ENCODE measurements around the gene PLEKHA5.
"Not testable (repeated sequence)": the region's sequence is repeated elsewhere in the genome, so short reads cannot be mapped to it uniquely, and the experiment has no call there.

The PLEKHA5 gene

DNA sequence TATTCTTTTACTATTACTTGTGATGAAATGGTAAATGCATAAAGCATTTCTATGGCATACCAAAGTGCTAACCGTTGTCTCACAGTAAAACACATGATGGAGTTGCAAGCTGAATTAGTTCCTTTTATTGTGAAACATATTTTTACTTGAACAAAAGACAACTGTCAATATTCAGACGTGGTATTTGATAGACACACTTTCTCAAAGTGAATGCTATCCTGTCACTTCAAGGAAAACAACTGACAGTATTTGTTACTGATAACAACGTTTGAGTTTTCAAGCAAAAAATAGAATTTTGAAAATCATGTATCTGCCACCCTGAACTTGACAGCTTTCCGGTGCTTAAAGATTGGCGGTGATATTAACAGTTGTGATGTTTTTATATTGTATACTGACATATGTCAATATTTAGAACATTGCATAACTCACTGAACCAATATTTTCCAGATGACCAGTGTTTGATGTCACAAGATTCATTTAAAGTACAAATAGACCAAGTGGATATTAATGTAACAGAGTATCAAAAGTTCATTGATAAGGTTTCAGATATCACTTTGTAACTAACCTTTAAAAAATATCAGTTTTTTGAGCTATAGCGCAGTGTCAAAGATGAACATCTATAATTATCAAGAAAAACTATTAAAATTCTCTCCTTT is 156.4 kb downstream of the PLEKHA5 start:
- DNase-seq = no peak

DNA sequence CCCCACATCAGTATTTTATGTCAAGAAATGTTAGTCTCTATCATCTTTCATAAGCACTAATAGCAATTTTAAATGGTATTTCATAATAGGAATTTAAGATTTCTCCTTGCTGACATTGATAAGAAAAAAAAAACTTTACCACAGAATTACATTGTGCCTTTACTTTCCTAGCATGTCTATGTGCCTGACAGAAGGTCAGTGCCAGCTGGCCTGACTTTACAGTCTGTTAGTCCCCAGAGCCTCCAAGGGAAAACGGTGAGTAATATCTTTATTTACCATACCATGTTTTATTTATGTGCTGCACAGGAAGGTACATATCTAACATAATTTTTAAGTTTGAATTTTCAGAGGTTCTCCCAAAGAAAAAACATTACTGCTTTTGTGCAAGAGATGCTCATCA is 157.8 kb downstream of the PLEKHA5 start:
- DNase-seq = no peak

DNA sequence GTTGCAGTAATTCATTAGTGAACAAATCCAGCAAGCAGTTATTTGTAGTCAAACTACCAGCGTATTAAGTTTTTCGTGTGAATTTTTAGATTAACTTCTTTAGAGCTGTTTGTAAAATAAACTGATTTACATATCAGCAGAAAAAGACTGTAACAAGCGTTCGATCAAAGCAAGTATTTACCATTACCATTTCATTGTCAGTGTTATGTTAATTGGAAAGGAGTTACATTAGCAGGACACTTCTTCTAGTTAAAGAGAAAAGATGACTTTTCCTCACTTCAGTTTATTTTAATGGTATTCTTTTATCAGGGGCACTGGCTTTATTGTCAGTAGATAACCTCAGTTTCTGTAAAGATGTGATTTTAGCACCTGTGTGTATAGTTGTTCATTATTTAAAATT is 158.6 kb downstream of the PLEKHA5 start:
- no peak for DNase-seq

- peak; percentile 8 to 45 for DNase-seq
These were observed 159.2 kb downstream of the PLEKHA5 start for GRCh38 chr12:19288603-19289244.

GRCh38 chr12:19298836-19299605 is 169.5 kb downstream of the PLEKHA5 start:
- no peak for DNase-seq

DNA sequence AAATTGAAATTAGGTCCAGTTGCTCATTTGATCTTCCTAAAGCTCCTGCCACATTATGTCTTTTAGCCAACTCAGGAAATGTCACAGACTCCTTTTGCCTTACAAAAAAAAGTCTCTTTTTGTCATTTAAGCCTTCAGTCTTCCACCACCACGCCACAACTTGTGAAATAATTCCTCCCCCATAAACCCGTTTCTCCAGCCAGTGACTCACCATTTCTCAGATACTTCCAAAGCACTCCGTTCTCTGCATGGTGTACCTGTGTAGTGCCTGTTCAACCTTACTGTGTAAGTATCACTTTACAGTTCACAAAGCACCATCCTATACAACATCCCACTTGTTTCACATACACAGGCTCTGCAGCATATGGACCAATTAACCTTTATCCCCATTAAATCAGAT is 170.2 kb downstream of the PLEKHA5 start:
- no peak for DNase-seq

DNA sequence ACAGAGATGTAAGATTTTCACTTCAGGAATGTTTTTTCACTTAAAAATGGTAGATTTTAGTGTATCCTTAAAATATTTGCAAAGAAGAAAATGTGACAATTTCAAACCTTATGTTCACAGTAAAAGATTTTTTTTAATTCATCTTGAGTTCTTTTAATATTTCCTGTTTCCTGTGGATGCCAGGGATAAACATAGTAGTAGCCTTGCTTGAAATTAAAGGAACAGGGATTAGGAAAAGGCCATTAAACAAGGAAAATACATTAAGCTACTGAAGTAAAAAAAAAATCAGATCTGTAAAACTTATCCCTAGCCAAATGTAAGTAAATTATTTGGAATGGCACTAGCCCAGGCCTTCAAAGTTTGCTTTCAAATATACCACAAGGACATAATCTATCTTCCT is 171.7 kb downstream of the PLEKHA5 start:
- DNase-seq = no peak

DNA sequence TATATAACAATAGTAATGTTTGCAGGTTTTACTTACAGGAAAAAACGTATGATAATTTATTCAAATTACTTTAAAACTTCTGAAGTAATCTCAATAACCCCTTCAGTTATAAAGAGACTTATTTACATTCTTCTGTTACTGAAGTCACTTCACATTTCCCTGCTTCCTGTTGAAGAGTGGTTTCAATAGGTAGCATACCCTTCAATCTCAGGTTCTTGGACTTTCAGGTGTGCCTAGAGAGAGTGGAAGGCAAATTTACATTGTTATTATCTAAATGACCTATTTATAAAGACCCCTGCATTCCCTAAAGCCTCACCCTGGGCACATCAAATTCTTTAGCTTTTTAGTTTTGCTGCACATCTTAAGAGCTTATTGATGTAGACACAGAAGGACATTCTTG is 172.2 kb downstream of the PLEKHA5 start:
- no peak for DNase-seq

- no peak for DNase-seq
These were observed 172.6 kb downstream of the PLEKHA5 start for GRCh38 chr12:19302100-19302640.

DNA sequence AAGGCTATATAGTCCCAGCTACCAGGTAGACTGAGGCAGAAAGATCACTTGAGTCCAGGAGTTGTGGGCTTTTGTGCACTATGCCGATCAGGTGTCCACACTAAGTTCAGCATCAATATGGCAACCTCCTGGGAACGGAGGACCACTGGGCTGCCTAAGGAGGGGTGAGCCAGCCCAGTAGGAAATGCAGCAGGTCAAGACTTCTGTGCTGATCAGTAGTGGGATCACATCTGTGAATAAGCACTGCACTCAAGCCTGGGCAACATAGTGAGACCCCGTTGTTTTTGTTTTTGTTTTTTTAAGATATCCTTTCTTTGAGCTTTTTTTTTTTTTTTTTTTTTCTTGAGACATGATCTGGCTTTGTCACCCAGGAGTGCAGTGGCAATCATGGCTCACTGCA is 174.0 kb downstream of the PLEKHA5 start:
- DNase-seq = no peak

DNA sequence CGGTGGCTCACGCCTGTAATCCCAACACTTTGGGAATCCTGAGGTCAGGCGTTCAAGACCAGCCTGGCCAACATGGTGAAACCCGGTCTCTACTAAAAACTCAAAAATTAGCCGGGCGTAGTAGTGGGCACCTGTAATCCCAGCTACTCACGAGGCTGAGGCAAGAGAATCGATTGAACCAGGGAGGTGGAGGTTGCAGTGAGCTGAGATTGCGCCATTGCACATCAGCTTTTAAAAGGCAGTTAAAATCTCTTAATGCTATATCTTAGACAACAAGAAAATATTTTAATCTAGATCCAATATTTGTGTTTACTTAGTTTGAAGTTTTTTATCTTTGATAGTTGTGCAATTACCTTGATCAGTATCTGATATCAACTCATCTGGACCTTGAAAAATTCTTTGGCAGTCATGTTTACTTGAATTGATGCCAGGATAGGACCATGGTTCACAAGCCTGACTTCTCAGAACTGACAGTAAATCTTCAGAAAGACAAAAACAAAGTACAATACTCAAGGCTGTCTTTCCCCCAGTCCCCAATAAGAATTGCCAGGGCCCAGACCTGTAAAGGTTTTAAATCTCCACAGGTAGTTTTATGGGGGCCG is 174.7 kb downstream of the PLEKHA5 start:
- no peak for DNase-seq

- DNase-seq = not testable (repeated sequence)
These were observed 176.1 kb downstream of the PLEKHA5 start for GRCh38 chr12:19305621-19306020.

GRCh38 chr12:19306366-19306765 is 176.8 kb downstream of the PLEKHA5 start:
- DNase-seq = no peak

GRCh38 chr12:19307451-19307850 is 177.9 kb downstream of the PLEKHA5 start:
- no peak for DNase-seq

DNA sequence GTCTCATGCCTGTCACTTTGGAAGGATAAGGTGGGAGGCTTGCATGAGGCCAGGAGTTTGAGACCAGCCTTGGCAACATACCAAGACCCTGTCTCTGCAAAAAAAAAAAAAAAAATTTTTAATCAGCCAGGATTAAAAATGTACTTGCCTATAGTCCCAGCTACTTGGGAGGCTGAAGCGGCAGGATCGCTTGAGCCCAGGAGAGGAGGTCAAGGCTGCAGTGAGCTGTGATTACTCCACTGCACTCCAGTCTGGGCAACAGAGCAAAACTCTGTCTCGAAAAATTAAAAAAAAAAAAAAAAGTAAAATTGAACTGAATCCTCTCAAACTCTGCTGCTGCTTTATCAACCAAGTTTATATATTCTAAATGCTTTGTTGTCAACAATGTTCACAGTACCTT is 181.6 kb downstream of the PLEKHA5 start:
- DNase-seq = no peak

DNA sequence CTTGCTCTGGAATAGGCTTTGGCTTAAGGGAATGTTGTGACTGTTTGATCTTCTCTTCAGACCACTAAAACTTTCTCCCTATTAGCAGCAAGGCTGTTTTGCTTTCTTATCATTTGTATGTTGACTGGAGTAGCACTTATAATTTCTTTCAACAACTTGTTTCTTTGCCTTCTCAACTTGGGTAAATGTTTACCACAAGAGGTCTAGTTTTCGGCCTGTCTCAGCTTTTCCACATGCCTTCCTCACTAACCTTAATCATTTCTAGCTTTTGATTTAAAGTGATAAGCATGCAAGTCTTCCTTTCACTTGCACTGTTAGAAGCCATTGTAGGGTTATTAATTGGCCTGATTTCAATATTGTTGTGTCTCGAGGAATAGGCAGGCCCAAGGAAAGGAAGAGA is 183.1 kb downstream of the PLEKHA5 start:
- no peak for DNase-seq

- no peak for DNase-seq
These were observed 186.9 kb downstream of the PLEKHA5 start for GRCh38 chr12:19316425-19316824.

DNA sequence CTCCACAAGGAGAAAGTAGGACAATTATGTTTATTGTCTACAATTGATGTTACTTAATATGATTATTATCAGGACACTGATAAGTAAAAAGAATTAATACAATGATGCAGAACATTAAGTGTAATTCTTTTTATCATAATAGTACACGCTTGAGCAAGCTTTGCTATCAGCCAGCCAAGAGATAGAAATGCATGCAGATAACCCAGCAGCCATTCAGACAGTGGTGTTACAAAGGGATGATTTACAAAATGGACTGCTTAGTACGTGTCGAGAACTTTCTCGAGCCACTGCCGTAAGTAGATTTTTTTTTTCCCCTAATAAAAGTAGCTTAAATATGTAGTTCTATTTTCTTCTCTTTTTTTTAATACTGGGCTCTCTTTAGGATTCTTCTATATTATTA is 192.8 kb downstream of the PLEKHA5 start:
- no peak for DNase-seq

GRCh38 chr12:19323805-19324204 is 194.3 kb downstream of the PLEKHA5 start:
- DNase-seq = no peak

DNA sequence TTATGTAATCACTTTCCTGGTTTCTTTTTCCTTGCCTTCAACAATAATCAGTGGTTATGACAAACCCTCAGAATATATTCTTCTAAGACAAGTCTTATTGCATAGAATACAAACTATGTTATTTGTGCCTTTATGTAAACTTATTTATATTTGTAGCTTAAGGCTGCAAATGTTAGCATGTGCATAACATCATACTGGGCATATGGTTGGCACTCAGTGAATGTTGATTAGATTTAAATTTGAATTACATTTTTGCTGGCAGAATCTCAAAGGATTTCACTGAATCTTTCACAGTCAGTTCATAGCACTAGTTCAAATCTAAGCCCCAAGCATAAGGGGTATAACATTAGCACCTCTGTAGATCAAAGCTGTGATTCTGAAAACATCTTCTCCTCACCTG is 196.6 kb downstream of the PLEKHA5 start:
- DNase-seq = no peak

DNA sequence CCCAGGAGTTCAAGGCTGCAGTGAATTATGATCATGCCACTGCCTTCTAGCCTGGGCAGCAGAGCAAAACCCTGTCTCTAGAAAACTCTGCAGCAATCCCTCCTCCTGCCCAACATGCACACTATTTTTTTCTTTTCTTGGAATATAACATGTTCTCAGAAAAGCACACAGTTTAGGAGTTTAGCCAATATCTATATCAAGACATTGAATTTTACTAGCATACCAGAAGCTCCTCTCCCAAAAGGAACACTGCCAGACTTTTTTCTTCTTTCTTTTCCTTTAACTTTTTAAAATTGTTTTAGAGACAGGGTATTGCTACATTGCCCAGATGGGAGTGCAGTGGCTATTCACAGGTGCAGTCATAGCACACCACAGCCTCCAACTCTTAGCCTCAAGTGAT is 202.7 kb downstream of the PLEKHA5 start:
- DNase-seq = no peak

DNA sequence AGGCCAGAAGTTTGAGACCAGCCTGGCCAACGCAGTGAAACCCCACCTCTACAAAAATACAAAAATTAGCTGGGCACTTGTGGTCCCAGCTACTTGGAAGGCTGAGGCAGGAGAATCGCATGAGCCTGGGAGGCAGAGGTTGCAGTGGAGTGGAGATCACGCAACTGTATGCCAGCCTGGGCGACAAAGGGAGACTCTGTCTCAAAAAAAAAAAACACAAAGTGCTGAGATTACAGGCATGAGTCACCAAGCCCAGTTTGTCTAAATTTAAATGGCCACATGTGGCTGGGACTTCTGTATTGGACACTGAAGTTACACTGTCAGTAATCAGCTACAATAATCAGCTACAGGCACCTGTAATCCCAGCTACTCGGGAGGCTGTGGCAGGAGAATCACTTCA is 208.9 kb downstream of the PLEKHA5 start:
- DNase-seq = no peak

DNA sequence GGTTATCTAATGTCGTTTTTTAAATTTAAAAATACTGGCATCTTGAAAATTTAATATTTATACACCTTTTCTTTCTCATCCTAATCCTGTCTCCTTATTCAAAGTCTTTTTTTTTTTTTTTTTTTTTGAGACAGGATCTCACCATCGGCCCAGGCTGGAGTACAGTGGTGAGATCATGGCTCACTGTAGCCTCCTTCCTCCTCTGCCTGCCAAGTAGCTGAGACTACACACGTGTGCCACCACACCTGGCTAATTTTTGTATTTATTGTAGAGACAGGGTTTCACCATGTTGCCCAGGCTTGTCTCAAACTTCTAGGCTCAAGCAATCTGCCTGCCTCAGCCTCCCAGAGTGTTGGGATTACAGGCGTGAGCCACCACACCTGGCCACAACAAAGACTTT is 221.3 kb downstream of the PLEKHA5 start:
- not testable (repeated sequence) for DNase-seq

DNA sequence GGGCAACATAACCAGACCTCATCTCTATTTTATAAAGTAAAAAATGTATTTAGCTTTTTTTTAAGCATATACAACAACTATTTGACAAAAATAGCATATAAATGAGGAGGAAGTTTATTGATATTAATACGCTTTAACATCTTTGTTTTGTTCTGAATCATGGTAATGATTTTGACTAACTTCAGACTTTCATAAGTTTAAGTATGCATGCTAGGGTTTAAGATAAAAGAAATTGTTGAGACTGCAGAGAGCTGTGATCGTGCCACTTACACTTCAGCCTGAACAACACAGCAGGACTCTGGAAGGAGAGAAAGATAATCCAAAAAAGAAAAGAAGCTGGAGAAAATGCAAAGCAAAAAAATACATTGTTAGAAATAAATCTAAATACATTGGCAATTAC is 221.8 kb downstream of the PLEKHA5 start:
- DNase-seq = no peak
